IPS-11a (cell line): ENCODE measurements around the gene FBXW11.

ENCODE experiments used
- H3K4me3 ChIP-seq: one replicate; pipeline ENCODE4 v1.5.1; 2013; ENCODE audit warnings: low read depth, low read length, control low read depth

Gene FBXW11

GRCh38 chr5:171813813-171814490 lies 192.5 kb downstream of the FBXW11 start:
- H3K4me3 ChIP-seq: no peak overlapping the region

DNA sequence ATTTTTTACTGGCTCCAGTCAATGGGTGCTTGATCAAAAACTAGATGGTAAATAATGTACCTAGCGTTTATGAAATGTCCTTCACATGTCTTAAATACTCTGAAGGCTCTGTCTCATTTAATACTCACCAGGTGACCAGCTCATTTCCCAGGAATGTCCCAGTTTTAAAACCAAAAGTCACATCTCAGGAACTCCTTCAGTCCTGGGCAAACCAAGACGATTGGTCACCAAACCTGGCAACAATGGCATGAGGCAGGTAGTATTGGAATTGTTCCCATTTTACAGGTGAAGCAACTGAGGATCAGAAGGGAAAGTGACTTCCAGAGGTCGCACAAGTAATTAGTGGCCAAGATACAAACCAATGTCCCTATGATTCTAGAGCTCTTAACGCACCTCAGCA lies 193.2 kb downstream of the FBXW11 start:
- H3K4me3 ChIP-seq: no peak overlapping the region
